SU-DHL-6 (cell line): Measurements from ENCODE around the gene SOBP.

Experiments used
- H2AFZ ChIP-seq: fragments of 200-600 bp; sonication (generic); 2 replicates; pipeline ENCODE4 v1.6.1; 2014; ENCODE audit warnings: low read depth, mild to moderate bottlenecking, moderate library complexity, mixed read lengths, antibody characterized with exemption, low read length; ENCODE audit not compliant: severe bottlenecking
- H3F3A ChIP-seq: fragments of 200-600 bp; shearing (Covaris generic); 2 replicates; pipeline ENCODE4 v1.6.0; 2016; ENCODE audit warnings: antibody characterized with exemption, mild to moderate bottlenecking; ENCODE audit not compliant: insufficient read depth
- H3K27ac ChIP-seq: fragments of 200-600 bp; sonication (generic); 2 replicates; pipeline ENCODE4 v1.5.1; 2016; ENCODE audit warnings: low read depth, mild to moderate bottlenecking, low read length, moderate library complexity, mixed read lengths
- H3K27me3 ChIP-seq: fragments of 200-600 bp; sonication (generic), shearing (Covaris generic); 2 replicates; pipeline ENCODE4 v1.6.0; 2014; ENCODE audit warnings: mild to moderate bottlenecking, low read length
- H3K36me3 ChIP-seq: fragments of 200-600 bp; sonication (generic); 2 replicates; pipeline ENCODE4 v1.6.1; 2014; ENCODE audit warnings: mild to moderate bottlenecking, low read length, mixed read lengths
- H3K4me2 ChIP-seq: fragments of 300-600, 200-600 bp; shearing (Covaris generic), sonication (generic); 2 replicates; pipeline ENCODE4 v1.6.0; 2014; ENCODE audit warnings: low read length, low read depth, mild to moderate bottlenecking; ENCODE audit not compliant: poor library complexity, severe bottlenecking
- H3K4me3 ChIP-seq: fragments of 200-600 bp; sonication (generic); 2 replicates; pipeline ENCODE4 v1.5.1; 2014; ENCODE audit warnings: antibody characterized with exemption, low read length, mild to moderate bottlenecking, mixed read lengths; ENCODE audit not compliant: insufficient read depth, poor library complexity, severe bottlenecking
- H3K79me2 ChIP-seq: fragments of 200-600 bp; sonication (generic); 2 replicates; pipeline ENCODE4 v1.6.1; 2014; ENCODE audit warnings: mild to moderate bottlenecking, low read length, moderate library complexity; ENCODE audit not compliant: insufficient read depth
- H3K9ac ChIP-seq: fragments of 200-600 bp; sonication (generic); 2 replicates; pipeline ENCODE4 v1.7.0; 2014; ENCODE audit warnings: mild to moderate bottlenecking, low read length
- H3K9me2 ChIP-seq: fragments of 200-600 bp; sonication (generic); replicated peaks from 2 replicates; pipeline ENCODE4 v1.6.1; 2014; ENCODE audit warnings: low read length; ENCODE audit not compliant: insufficient read depth
- H3K9me3 ChIP-seq: fragments of 200-600 bp; sonication (generic); 2 replicates; pipeline ENCODE4 v1.6.1; 2014; ENCODE audit warnings: low read length, mixed read lengths; ENCODE audit not compliant: insufficient read depth
- H4K20me1 ChIP-seq: fragments of 200-600 bp; sonication (generic); 2 replicates; pipeline ENCODE4 v1.6.1; 2014; ENCODE audit warnings: low read depth, mild to moderate bottlenecking, antibody characterized with exemption, low read length, moderate library complexity, mixed read lengths
- EZH2phosphoT487 ChIP-seq: fragments of 200-600 bp; sonication (generic), shearing (Covaris generic); conservative IDR thresholded peaks from 2 replicates; pipeline ENCODE4 v1.6.1; 2018; ENCODE audit warnings: mild to moderate bottlenecking, antibody characterized with exemption, low read length, moderate library complexity, mixed read lengths
- TF ChIP-seq, protein P1 (sequence below): fragments of 200-600 bp; sonication (generic); IDR thresholded peaks from one replicate; pipeline ENCODE4 v1.5.1; 2017; ENCODE audit warnings: antibody characterized with exemption, mild to moderate bottlenecking, low read length, moderate library complexity; ENCODE audit not compliant: insufficient read depth, poor library complexity, severe bottlenecking

SOBP gene

DNA sequence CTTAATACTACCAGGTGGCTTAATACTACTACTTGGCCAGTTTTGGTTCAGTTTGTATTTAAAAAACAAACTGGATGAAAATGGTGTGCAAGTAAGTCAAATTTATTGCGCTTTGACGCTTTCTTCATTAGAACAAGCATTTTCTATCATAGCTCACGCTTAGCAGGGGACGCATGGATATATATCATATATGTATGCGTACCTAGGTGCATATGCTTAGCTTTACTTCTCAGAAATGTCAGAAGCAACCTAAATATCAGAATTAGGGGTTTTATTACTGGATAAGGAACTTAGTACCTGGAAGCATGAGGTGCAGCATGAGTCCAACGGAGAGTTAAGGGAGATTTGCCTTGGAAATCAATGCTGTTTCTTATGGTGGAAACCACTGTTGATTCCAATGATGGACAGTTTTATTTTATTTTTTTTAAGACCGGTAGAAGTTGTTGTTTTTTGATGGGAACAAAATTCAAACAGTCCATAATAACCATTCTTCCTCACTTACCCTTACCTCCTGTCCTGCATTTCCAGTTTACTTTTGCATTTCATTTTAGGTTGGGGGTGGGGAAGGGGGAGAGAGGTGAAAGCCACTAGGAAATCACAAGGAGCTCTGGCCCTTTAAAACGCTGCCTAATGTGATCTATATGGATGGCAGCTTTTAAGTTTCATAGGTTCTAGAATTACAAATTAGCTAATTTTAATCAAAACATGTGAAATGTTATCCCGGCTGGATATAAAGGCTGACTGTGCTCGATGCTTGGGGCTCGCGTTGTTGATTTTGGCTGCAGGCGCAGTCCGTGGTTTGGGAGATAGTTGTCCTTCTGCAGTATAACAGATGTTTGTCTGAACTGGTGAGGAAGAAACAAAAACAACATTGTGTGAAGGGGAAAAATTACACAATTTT is 2.1 kb downstream of the SOBP start:
- Histone ChIP-seq H3K4me3 (peak overlapping the region; percentile 96), H3K9ac (peak overlapping the region; percentile 90), H3K36me3 (0 out of 2 replicates have a peak, but pooled peaks cover 6% of the 10 kb centered on the region), H3K9me2 (no peaks in the 10 kb centered on the region), H3F3A (peaks cover 27% of the 10 kb centered on the region), H4K20me1 (peaks cover 4% of the 10 kb centered on the region; the same call in 1 of the 2 replicates), H2AFZ (no peak overlapping the region), H3K27ac (no peak overlapping the region), H3K9me3 (no peaks in the 10 kb centered on the region), H3K27me3 (no peaks in the 10 kb centered on the region), H3K4me2 (peak overlapping the region; percentile 75), H3K79me2 (peaks cover 68% of the 10 kb centered on the region)
- TF ChIP-seq, protein P1, sequence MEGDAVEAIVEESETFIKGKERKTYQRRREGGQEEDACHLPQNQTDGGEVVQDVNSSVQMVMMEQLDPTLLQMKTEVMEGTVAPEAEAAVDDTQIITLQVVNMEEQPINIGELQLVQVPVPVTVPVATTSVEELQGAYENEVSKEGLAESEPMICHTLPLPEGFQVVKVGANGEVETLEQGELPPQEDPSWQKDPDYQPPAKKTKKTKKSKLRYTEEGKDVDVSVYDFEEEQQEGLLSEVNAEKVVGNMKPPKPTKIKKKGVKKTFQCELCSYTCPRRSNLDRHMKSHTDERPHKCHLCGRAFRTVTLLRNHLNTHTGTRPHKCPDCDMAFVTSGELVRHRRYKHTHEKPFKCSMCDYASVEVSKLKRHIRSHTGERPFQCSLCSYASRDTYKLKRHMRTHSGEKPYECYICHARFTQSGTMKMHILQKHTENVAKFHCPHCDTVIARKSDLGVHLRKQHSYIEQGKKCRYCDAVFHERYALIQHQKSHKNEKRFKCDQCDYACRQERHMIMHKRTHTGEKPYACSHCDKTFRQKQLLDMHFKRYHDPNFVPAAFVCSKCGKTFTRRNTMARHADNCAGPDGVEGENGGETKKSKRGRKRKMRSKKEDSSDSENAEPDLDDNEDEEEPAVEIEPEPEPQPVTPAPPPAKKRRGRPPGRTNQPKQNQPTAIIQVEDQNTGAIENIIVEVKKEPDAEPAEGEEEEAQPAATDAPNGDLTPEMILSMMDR, result no peak
- TF ChIP-seq EZH2phosphoT487, result no peak

DNA sequence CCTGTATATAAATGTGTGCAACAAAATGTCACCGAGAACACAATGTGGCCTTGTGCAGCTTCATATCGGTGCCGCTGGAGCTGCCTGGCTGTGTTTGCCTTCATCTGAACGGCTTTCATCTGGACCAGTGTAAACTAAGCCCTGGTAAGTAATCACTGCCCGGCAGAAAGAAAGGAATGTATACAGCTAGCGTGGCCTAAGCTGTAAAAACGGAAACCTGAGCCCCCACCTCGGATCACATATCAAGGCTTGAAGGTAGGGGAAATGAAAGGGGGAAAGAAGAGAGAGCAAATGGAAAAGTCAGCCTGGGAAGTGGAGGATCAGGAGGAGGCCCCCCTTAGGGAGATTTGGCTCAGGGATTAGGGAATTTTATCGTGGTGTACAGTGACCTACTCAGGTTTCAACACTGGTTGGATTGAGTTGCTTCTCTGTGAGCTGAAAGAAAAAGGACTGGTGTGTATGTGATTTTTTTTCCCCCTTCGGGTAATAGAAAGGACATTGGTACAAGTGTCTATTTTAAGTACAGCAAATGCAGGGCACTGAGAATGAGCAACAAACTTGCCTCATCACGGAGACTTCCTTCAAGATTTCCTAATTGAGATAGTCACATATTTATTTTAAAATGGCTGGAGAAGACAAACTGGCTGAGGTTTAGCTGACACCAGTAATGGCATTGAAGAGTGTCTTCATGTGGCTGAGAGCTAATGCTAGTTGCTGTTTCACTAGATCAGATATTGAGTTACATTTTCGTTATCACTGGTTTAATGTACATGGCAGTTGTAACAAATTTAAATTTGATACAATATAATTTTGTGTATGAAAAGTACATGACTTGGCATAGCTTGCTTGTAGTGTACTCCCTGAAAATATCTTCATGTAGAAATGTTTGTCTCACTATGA is 3.5 kb downstream of the SOBP start:
- TF ChIP-seq, protein P1, result no peak
- no peak for TF ChIP-seq EZH2phosphoT487
- H3K4me3 ChIP-seq, result peak overlapping the region; percentile 96
- H4K20me1 ChIP-seq, result peaks cover 7% of the 10 kb centered on the region; the same call in 1 of the 2 replicates
- H3K9me2 ChIP-seq, result no peaks in the 10 kb centered on the region
- peak overlapping the region; percentile 90 for H3K9ac ChIP-seq
- H3K4me2 ChIP-seq, result peak overlapping the region; percentile 75
- no peaks in the 10 kb centered on the region for H3K27me3 ChIP-seq
- H3K9me3 ChIP-seq, result no peaks in the 10 kb centered on the region
- H3F3A ChIP-seq, result peaks cover 18% of the 10 kb centered on the region; the same call in 1 of the 2 replicates
- H3K36me3 ChIP-seq, result 0 out of 2 replicates have a peak, but pooled peaks cover 6% of the 10 kb centered on the region
- H3K79me2 ChIP-seq, result peaks cover 82% of the 10 kb centered on the region
- no peak overlapping the region for H2AFZ ChIP-seq
- H3K27ac ChIP-seq, result peak overlapping the region; percentile 21

DNA sequence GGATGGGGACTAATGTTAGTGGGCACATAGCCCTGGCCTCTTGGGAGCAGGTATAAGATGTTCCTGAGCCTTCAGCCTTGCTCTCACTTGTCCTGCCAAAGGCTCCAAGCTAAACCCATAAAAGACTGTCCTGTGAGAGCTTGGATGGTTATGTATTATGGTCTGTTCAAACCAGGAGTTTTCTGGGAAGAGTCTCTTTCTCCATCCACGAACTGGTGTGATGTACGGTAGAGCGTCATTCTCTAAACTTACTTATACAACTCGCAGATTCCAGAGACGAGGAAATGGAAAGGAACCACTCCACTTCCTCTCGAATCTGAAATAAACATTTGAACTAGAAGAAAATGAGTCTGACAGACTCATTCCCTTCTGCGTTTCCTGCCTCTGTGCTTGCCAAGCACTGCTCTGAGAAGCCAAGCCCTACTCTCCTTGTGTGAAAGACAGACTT is 5.3 kb downstream of the SOBP start:
- no peak for TF ChIP-seq EZH2phosphoT487
- TF ChIP-seq, protein P1, result no peak
- no peak overlapping the region for H2AFZ ChIP-seq
- H3K36me3 ChIP-seq, result 0 out of 2 replicates have a peak, but pooled peaks cover 6% of the 10 kb centered on the region
- H3K9ac ChIP-seq, result 0 out of 2 replicates have a peak overlapping the region, but pooled peaks have one; percentile 90
- no peak overlapping the region for H3K4me3 ChIP-seq
- peaks cover 100% of the 10 kb centered on the region for H3K79me2 ChIP-seq
- H3F3A ChIP-seq, result peaks cover 18% of the 10 kb centered on the region; the same call in 1 of the 2 replicates
- H3K9me3 ChIP-seq, result no peaks in the 10 kb centered on the region
- H3K27ac ChIP-seq, result peak overlapping the region; percentile 21
- peaks cover 7% of the 10 kb centered on the region; the same call in 1 of the 2 replicates for H4K20me1 ChIP-seq
- no peaks in the 10 kb centered on the region for H3K27me3 ChIP-seq
- peak overlapping the region; percentile 75 for H3K4me2 ChIP-seq
- no peaks in the 10 kb centered on the region for H3K9me2 ChIP-seq
